HEK293 (cell line): ENCODE results near the gene SCUBE1.

Source experiments
- GLI4 ChIP-seq: fragments of 450-650 bp; formaldehyde crosslinking; IDR thresholded peaks from 2 replicates; pipeline ENCODE4 v1.5.1; 2016; ENCODE audit warnings: missing biosample characterization, missing genetic modification characterization
- SALL2 ChIP-seq: fragments of 450-650 bp; formaldehyde crosslinking; IDR thresholded peaks from 2 replicates; pipeline ENCODE4 v1.5.0; 2017; ENCODE audit warnings: missing biosample characterization, mild to moderate bottlenecking, missing genetic modification characterization, borderline replicate concordance
- ZBTB20 ChIP-seq: fragments of 450-650 bp; formaldehyde crosslinking; IDR thresholded peaks from 2 replicates; pipeline ENCODE4 v1.5.1; 2016; ENCODE audit warnings: missing biosample characterization, missing genetic modification characterization
- ZNF140 ChIP-seq: fragments of 450-650 bp; formaldehyde crosslinking; IDR thresholded peaks from 2 replicates; pipeline ENCODE4 v1.5.1; 2016; ENCODE audit warnings: missing biosample characterization, missing genetic modification characterization
- ZNF394 ChIP-seq: fragments of 450-650 bp; formaldehyde crosslinking; IDR thresholded peaks from 2 replicates; pipeline ENCODE4 v1.5.1; 2016; ENCODE audit warnings: missing biosample characterization, missing genetic modification characterization, mild to moderate bottlenecking, moderate library complexity, borderline replicate concordance
- ZNF404 ChIP-seq: fragments of 450-650 bp; formaldehyde crosslinking; IDR thresholded peaks from 2 replicates; pipeline ENCODE4 v1.5.1; 2017; ENCODE audit warnings: missing biosample characterization, missing genetic modification characterization
- ZNF610 ChIP-seq: fragments of 450-650 bp; formaldehyde crosslinking; IDR thresholded peaks from 2 replicates; pipeline ENCODE4 v1.5.1; 2016; ENCODE audit warnings: missing biosample characterization, missing genetic modification characterization, borderline replicate concordance
- ZNF629 ChIP-seq: fragments of 450-650 bp; formaldehyde crosslinking; IDR thresholded peaks from 2 replicates; pipeline ENCODE4 v1.5.1; 2017; ENCODE audit warnings: missing biosample characterization, missing genetic modification characterization
- ZNF639 ChIP-seq: fragments of 450-650 bp; formaldehyde crosslinking; IDR thresholded peaks from 2 replicates; pipeline ENCODE4 v1.5.1; 2016; ENCODE audit warnings: missing biosample characterization, missing genetic modification characterization
- ZNF768 ChIP-seq: fragments of 450-650 bp; formaldehyde crosslinking; IDR thresholded peaks from 2 replicates; pipeline ENCODE4 v1.5.1; 2018; ENCODE audit warnings: missing biosample characterization, mild to moderate bottlenecking, missing genetic modification characterization
- TF ChIP-seq, protein P1 (sequence below): fragments of 450-650 bp; formaldehyde crosslinking; IDR thresholded peaks from 2 replicates; pipeline ENCODE4 v1.5.1; 2016; ENCODE audit warnings: missing biosample characterization, missing genetic modification characterization
- TF ChIP-seq, protein P2 (sequence below): fragments of 450-650 bp; formaldehyde crosslinking; conservative IDR thresholded peaks from 2 replicates; pipeline ENCODE4 v1.5.1; 2016; ENCODE audit warnings: low read depth, missing biosample characterization, missing genetic modification characterization
- TF ChIP-seq, protein P3 (sequence below): fragments of 450-650 bp; formaldehyde crosslinking; IDR thresholded peaks from 2 replicates; pipeline ENCODE4 v1.5.1; 2016; ENCODE audit warnings: missing biosample characterization, missing genetic modification characterization

- TF ChIP-seq, protein P1, sequence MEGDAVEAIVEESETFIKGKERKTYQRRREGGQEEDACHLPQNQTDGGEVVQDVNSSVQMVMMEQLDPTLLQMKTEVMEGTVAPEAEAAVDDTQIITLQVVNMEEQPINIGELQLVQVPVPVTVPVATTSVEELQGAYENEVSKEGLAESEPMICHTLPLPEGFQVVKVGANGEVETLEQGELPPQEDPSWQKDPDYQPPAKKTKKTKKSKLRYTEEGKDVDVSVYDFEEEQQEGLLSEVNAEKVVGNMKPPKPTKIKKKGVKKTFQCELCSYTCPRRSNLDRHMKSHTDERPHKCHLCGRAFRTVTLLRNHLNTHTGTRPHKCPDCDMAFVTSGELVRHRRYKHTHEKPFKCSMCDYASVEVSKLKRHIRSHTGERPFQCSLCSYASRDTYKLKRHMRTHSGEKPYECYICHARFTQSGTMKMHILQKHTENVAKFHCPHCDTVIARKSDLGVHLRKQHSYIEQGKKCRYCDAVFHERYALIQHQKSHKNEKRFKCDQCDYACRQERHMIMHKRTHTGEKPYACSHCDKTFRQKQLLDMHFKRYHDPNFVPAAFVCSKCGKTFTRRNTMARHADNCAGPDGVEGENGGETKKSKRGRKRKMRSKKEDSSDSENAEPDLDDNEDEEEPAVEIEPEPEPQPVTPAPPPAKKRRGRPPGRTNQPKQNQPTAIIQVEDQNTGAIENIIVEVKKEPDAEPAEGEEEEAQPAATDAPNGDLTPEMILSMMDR (tag by site-specific recombination) = no peak
- TF ChIP-seq ZNF610 (tag by site-specific recombination) (no peak), ZNF639 (tag by site-specific recombination) (no peak), ZNF629 (tag by site-specific recombination) (no peak), ZNF394 (tag by site-specific recombination) (no peak), ZNF140 (tag by site-specific recombination) (no peak), ZBTB20 (tag by site-specific recombination) (no peak), ZNF404 (no peak), SALL2 (no peak), GLI4 (tag by site-specific recombination) (no peak), ZNF768 (tag by site-specific recombination) (no peak)
- TF ChIP-seq, protein P2, sequence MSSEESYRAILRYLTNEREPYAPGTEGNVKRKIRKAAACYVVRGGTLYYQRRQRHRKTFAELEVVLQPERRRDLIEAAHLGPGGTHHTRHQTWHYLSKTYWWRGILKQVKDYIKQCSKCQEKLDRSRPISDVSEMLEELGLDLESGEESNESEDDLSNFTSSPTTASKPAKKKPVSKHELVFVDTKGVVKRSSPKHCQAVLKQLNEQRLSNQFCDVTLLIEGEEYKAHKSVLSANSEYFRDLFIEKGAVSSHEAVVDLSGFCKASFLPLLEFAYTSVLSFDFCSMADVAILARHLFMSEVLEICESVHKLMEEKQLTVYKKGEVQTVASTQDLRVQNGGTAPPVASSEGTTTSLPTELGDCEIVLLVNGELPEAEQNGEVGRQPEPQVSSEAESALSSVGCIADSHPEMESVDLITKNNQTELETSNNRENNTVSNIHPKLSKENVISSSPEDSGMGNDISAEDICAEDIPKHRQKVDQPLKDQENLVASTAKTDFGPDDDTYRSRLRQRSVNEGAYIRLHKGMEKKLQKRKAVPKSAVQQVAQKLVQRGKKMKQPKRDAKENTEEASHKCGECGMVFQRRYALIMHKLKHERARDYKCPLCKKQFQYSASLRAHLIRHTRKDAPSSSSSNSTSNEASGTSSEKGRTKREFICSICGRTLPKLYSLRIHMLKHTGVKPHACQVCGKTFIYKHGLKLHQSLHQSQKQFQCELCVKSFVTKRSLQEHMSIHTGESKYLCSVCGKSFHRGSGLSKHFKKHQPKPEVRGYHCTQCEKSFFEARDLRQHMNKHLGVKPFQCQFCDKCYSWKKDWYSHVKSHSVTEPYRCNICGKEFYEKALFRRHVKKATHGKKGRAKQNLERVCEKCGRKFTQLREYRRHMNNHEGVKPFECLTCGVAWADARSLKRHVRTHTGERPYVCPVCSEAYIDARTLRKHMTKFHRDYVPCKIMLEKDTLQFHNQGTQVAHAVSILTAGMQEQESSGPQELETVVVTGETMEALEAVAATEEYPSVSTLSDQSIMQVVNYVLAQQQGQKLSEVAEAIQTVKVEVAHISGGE (tag by site-specific recombination) = no peak
- TF ChIP-seq, protein P3, sequence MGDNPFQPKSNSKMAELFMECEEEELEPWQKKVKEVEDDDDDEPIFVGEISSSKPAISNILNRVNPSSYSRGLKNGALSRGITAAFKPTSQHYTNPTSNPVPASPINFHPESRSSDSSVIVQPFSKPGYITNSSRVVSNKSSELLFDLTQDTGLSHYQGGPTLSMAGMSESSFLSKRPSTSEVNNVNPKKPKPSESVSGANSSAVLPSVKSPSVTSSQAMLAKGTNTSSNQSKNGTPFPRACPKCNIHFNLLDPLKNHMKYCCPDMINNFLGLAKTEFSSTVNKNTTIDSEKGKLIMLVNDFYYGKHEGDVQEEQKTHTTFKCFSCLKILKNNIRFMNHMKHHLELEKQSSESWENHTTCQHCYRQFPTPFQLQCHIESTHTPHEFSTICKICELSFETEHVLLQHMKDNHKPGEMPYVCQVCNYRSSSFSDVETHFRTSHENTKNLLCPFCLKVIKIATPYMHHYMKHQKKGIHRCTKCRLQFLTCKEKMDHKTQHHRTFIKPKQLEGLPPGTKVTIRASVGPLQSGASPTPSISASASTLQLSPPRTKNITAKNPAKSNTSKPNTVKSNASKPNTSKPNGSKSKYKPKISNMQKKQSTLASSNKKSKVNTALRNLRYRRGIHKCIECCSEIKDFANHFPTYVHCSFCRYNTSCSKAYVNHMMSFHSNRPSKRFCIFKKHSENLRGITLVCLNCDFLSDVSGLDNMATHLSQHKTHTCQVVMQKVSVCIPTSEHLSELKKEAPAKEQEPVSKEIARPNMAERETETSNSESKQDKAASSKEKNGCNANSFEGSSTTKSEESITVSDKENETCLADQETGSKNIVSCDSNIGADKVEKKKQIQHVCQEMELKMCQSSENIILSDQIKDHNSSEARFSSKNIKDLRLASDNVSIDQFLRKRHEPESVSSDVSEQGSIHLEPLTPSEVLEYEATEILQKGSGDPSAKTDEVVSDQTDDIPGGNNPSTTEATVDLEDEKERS (tag by site-specific recombination) = no peak
Observed at GRCh38 chr22:43333156-43333555, 10.0 kb downstream of the SCUBE1 start.
